T-helper 2 cell treated with Interferon-gamma antibody and Interleukin-4, amounts not matched to agents 100 ng/mL and 5 ng/mL, for 36 hours (primary cell): Measurements from ENCODE around the gene IL25. TPM values are rescaled to one million over a fixed set of nuclear protein-coding genes. Genes with fewer than 3 reads are reported as not detected.
"Not testable (repeated sequence)": the region's sequence is repeated elsewhere in the genome, so short reads cannot be mapped to it uniquely, and the experiment has no call there.

Experiments
- intact Hi-C: fragments of 100-400 bp; cut with micrococcal nuclease; formaldehyde crosslinking; loops from one replicate; pipeline ENCODE4 v1.15.1; 2023
- total RNA-seq: library from RNA; stranded (reverse); gene quantifications from 2 replicates; pipeline ENCODE4 v1.2.3, GENCODE V29; 2022

Gene IL25
- total RNA-seq, 1 donor from 2014 or later: not detected

DNA sequence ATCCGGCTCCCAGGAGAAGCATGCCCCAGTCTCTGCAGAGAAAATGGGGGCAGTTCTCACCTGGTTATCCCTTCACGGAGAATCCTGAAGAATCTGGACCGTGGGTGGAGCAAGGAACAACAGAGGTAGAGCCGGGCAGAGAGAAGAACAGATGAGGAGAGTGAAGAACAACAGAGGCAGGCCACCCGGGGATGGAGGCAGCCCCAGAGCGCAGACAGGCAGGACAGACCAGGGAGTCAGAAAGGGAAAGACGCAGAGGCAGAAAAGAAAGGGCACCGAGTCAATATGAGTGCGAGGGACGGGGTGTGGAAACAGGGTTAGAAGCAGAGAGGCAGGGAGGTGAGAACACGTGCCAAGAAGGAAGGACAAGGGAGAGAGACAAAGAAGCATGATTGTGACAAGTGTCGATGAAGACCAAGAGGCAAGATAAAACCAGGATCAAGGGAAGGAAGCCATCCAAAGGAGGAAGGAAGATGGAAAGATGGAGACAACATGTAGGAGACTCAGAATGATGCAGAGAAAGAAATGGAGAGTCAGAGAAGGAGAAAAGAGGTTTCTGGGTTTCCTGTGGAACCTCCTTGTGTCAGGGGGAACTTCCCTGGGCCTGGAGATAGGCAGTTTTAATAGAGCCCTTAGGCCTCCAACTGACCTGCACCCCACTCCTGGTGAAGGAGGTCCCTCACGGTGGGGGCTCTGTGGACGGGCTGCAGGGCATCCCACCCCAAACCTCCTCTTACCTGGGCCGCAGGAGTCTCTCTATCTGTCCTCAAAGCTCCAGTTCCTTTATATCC, 35.1 kb downstream of the IL25 start, which contains the start of gene MYH6:
TSS of gene MYH6 (minus strand) at position 758 of the 791 bp plus-strand sequence. CDS start 1,050 bp downstream, outside the sequence.
- intact Hi-C loops: no loop called here

DNA sequence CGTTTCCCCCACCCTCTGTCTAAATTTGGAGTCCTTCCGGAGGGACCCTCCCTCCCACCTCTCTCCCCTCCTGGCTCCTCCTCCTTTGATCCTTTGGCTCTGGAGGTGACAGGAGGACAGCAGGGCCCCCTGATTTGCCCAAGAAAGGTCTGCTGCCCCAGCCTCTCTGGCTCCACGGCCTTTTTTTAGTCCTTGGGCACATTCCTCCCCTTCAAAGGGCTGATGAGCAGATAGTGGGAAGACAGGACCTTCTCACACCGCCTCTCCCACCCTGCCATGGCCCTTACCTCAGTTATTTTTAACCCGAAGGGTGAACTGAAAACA, 35.7 kb downstream of the IL25 start:
- intact Hi-C loops: no loop called here

GRCh38 chr14:23409475-23409874, 36.9 kb downstream of the IL25 start:
- intact Hi-C loops: no loop called here

DNA sequence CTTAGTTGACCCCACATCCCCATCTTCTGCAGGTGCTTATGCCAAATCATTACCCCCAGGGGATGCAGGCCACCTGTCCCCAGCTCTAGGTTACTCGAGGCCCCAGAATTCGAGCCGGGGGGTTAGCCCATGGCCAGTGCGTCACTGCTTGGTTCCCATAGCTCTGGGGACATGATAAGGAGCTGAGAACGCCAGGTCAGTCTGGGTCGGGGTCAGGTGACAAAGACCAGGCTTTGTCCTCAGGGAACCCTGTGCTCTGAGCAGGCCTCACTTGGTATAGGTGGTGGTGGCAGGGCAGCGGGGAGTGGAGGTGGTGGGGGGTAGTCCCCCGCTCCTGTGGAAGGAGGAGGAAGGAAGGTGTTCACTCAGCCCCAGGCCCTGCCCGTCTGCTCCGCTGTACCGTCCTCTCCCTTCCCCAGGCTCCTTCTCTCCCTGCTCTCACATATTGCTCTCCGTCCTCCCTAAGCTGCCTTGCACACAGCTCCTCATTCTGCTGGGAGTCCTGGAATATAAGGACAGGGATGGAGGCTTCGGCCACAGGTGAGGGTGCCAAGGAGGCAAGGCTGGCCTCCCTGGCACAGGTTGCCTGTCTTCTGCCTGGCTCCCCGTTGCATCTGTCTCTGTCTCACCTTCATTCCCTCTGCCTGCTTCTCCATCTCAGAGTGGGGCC, 37.5 kb downstream of the IL25 start:
- intact Hi-C loops: no loop called here

- intact Hi-C loops: no loop called here
Measured at GRCh38 chr14:23411563-23412525, 39.2 kb downstream of the IL25 start.

DNA sequence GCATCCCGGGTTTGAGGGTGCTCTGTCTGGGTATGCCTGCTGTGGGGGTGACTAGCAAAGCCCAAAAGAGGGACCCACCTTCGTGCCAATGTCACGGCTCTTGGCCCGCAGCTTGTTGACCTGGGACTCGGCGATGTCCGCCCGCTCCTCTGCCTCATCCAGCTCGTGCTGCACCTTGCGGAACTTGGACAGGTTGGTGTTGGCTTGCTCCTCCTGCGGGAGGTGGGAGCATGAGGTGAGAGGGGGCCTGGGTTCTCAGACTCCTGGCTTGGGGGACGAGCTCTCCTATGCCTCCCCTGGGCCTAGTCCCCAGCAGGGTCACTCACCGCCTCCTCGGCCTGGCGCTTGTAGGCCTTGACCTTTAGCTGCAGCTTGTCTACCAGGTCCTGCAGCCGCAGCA, 41.1 kb downstream of the IL25 start:
- intact Hi-C loops: no loop called here

DNA sequence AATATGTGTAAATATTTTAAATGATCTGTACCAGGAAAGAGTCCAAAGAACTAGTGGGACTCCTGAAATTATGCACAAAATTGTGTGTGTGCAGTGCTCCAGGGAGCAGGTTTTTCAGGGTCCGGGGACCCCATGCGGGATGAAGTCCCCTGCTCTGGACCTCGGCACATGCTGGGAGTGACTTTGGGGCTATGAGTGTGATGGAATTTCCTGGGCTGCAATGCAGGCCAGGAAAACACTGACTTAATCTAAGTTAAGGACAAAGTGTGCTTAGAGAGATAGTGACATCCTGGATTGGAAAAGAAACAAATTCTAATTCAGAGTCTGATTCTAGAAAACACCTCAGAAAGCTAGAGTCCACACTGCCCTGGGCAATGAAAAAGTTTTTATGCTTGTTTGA, 41.6 kb downstream of the IL25 start:
- intact Hi-C loops: no loop called here

DNA sequence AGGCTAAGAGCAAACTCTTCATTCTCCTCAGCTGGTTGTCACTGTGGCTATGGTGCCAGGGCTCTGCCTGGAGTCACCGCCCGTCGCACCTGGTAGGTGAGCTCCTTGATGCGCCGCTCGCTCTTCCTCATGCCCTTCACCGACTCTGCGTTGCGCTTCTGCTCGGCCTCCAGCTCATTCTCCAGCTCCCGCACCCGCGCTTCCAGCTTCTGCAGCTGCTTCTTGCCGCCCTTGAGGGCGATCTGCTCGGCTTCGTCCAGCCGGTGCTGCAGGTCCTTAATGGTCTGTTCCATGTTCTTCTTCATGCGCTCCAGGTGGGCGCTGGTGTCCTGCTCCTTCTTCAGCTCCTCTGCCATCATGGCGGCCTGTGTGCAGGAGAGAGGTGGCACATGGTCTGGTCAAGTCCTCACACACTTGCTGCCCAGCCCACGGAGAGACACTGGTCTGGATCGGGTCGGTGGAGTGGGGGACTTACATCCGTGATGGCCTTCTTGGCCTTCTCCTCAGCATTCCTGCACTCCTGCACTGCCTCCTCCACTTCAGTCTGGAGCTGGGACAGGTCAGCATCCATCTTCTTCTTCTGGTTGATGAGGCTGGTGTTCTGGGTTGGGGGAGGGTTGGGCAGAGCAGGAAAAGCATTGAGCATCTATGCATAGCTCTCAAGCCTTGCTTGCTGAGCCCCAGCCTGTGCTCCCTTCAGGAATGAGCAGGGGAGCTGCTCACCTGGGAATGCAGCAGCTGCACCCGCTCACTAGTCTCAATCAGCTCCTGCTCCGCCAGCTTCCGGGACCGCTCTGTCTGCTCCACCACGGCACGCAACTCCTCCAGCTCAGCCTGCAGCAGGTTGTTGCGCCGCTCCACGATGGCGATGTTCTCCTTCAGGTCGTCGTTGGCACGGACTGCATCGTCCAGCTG, 42.6 kb downstream of the IL25 start:
- intact Hi-C loops: no loop called here

DNA sequence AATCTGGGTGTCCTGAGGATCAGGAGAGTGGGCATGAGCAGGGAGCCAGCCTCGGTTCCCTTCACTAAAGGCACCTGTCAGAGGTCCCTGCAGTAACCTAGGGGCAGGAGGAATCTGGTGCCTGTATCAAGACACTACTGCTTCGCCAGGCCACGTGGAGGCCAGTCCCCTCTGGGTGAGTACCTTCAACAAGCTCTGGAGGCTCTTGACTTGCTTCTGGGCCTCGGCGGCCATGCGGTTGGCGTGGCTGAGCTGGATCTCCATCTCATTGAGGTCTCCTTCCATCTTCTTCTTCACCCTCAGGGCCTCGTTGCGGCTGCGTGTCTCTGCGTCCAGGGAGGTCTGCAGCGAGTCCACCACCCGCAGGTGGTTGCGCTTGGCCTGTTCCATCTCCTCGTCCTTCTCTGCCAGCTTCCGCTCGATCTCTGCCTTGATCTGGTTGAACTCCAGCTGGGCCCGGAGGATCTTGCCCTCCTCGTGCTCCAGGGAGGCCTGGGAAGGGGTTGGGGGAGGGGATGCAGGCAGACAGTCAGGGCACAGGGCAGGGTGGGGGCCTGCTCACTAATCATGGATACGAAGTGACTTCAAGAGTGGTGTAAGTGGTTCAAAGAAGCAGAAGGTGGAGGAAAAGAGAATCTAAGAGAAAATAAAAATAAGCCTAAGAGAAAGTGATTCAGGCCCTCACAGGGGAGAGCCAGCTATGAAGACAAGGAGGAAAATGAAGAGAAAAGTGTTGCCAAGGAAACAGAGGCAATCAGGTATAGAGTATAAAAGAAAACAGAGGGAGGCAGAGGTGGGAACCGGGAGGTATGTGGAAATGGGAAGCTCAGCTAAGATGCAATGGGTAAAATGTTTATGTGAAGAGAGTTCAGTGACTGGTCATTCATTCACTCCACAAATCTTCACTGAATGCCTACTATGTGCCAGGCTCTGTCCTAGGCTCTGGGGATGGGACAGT, 43.5 kb downstream of the IL25 start:
- intact Hi-C loops: no loop called here

- intact Hi-C loops: no loop called here
Measured at GRCh38 chr14:23416801-23417200, 44.2 kb downstream of the IL25 start.

- intact Hi-C loops: not testable (repeated sequence)
Measured at GRCh38 chr14:23417269-23417668, 44.7 kb downstream of the IL25 start.

- intact Hi-C loops: no loop called here
Measured at GRCh38 chr14:23418021-23418420, 45.4 kb downstream of the IL25 start.

GRCh38 chr14:23419646-23420045, 47.0 kb downstream of the IL25 start:
- intact Hi-C loops: not testable (repeated sequence)

GRCh38 chr14:23421594-23421993, 49.0 kb downstream of the IL25 start:
- intact Hi-C loops: no loop called here

DNA sequence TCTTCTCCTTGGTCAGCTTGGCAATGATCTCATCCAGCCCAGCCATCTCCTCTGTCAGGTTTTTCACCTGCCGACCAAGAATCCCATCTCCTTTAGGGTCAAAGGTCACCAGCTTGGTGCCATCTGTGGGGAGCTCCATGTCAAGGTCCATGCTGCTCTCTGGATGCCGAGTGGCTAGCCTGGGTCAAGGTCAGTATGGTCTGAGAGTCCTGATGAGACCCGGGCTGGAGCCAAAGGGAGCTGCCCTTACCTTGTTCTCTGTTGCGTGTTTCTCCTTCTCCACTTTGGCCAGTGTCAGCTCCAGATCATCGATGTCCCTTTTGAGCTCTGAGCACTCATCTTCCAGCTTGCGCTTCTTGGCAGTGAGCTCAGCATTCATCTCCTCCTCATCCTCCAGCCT, 51.0 kb downstream of the IL25 start:
- intact Hi-C loops: no loop called here

DNA sequence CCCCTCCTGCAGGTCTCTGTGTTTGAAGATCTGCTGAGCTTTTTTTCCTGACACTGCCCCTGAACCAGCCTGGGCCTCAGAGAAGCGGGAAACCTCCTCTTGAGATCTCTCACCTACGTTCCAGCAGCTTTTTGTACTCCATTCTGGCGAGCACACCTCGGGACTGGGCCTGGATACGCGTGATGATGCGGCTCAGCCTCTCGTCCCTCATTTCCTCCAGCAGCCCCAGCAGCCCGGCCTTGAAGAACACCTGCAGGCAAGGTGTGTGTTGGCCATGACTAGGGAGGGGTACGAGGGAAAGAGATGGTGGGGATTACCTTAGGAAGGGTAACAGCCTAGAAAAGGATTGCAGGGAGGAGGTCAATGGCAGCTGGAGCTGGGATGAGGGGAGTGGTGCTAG, 52.6 kb downstream of the IL25 start:
- intact Hi-C loops: no loop called here

DNA sequence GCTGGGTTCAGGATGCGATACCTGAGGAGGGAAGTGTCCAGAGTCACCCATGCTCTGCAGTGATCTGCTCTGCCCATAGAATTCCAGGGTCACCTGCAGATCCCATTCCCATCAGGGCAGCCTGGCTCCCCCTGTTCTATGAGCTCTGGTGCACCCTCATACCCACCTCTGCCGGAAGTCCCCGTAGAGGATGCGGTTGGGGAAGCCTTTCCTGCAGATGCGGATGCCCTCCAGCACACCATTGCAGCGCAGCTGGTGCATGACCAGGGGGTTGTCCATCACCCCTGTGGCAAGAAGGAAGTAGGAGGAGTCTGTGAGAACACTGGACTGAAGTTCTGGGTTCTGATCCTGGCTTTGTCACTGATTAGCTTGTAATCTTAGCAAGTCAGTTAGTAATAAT, 53.2 kb downstream of the IL25 start:
- intact Hi-C loops: not testable (repeated sequence)
